B cell (primary cell): Measurements from ENCODE around the gene RSPH3. TPM values are rescaled to one million over a fixed set of nuclear protein-coding genes. Genes with fewer than 3 reads are reported as not detected.
A peak's percentile ranks its signal among the peaks of the same experiment; 100 is the strongest.

ENCODE experiments used
- ATAC-seq: fragments of 200-7000 bp; cut with Tn5 transposase; one replicate; pipeline ENCODE4 v1.10.0; 2021; ENCODE audit warnings: low read depth, mild to moderate bottlenecking, moderate number of reproducible peaks, moderate library complexity
- CTCF ChIA-PET: fragments of 350-600 bp; sonication (Branson Sonifier 250); formaldehyde crosslinking; loops from one replicate; lab custom pipeline; 2021; ENCODE audit warnings: antibody characterized with exemption, inconsistent platforms; lab: Charles Lee
- POLR2A ChIA-PET: fragments of 350-600 bp; sonication (Branson Sonifier 250); formaldehyde crosslinking; loops from one replicate; lab custom pipeline; 2021; ENCODE audit warnings: antibody characterized with exemption; lab: Charles Lee
- DNase-seq: peaks from one replicate; pipeline ENCODE4 v3.0.0; 2013
- H2AFZ ChIP-seq: 2 replicates; pipeline ENCODE4 v1.6.1; 2012; ENCODE audit warnings: mild to moderate bottlenecking, low read depth, low read length; ENCODE audit not compliant: insufficient read depth, poor library complexity, severe bottlenecking
- H3K27ac ChIP-seq, 2 donors: 1 replicate in 1 of 2; 2 replicates in 1 of 2; pipeline ENCODE4 v1.5.1; 2012 to 2013; ENCODE audit warnings: low read length in 2 of 2, mild to moderate bottlenecking in 2 of 2, moderate library complexity in 1 of 2
- H3K27me3 ChIP-seq, 4 experiments: fragments of 200-600 bp in 1 of 4; sonication (generic) in 1 of 4; replicated peaks in 1 of 4; 1 replicate in 2 of 4; 2 replicates in 2 of 4; pipeline versions ENCODE4 v1.6.1 to v1.7.0; 2013 to 2016; ENCODE audit warnings: low read length in 3 of 4, mild to moderate bottlenecking in 2 of 4, mixed read lengths in 1 of 4, moderate library complexity in 1 of 4; ENCODE audit not compliant: insufficient read depth in 4 of 4, control insufficient read depth in 3 of 4; ENCODE audit errors: control extremely low read depth in 1 of 4
- H3K36me3 ChIP-seq, 2 experiments: replicated peaks in 1 of 2; 1 replicate in 1 of 2; 2 replicates in 1 of 2; pipeline versions ENCODE4 v1.6.1 to v1.7.1; 2013; ENCODE audit warnings: low read length in 1 of 2; ENCODE audit not compliant: insufficient read depth in 2 of 2, control insufficient read depth in 1 of 2; ENCODE audit errors: control extremely low read depth in 1 of 2, extremely low read depth in 1 of 2
- H3K4me1 ChIP-seq, 2 donors: fragments of 200-600 bp in 1 of 2; sonication (generic) in 1 of 2; 1 replicate in 1 of 2; 2 replicates in 1 of 2; pipeline versions ENCODE4 v1.5.1 to v1.6.1; 2013 to 2017; ENCODE audit warnings: low read length in 2 of 2; ENCODE audit not compliant: control insufficient read depth in 2 of 2, insufficient read depth in 2 of 2
- H3K4me2 ChIP-seq: replicated peaks from 2 replicates; pipeline ENCODE3; 2012; ENCODE audit warnings: mild to moderate bottlenecking, low read depth, low read length; ENCODE audit not compliant: poor library complexity, severe bottlenecking
- H3K4me3 ChIP-seq, 5 experiments: fragments of 200-600 bp in 1 of 5; sonication (generic) in 1 of 5; 1 replicate in 3 of 5; 2 replicates in 2 of 5; pipeline versions ENCODE4 v1.5.1 to v1.7.0; 2011 to 2016; ENCODE audit warnings: low read length in 4 of 5, mild to moderate bottlenecking in 4 of 5, low read depth in 2 of 5, control low read depth in 1 of 5, moderate library complexity in 1 of 5; ENCODE audit not compliant: insufficient read depth in 1 of 5; ENCODE audit errors: control extremely low read depth in 1 of 5, extremely low read depth in 1 of 5
- H3K79me2 ChIP-seq: fragments of 200-600 bp; sonication (generic); one replicate; pipeline ENCODE4 v1.6.0; 2016; ENCODE audit warnings: low read length; ENCODE audit not compliant: control insufficient read depth, insufficient read depth
- H3K9ac ChIP-seq: fragments of 200-600 bp; sonication (generic); 2 replicates; pipeline ENCODE4 v1.6.1; 2017; ENCODE audit warnings: mild to moderate bottlenecking, low read length, moderate library complexity
- H3K9me3 ChIP-seq, 3 donors: one replicate each; pipeline versions ENCODE4 v1.6.1 to v1.7.1; 2013; ENCODE audit warnings: low read length in 2 of 3; ENCODE audit not compliant: control insufficient read depth in 2 of 3, insufficient read depth in 1 of 3; ENCODE audit errors: control extremely low read depth in 1 of 3
- H4K20me1 ChIP-seq: 2 replicates; pipeline ENCODE4 v1.6.0; 2012; ENCODE audit warnings: mild to moderate bottlenecking, low read length; ENCODE audit not compliant: insufficient read depth, control insufficient read depth, poor library complexity, severe bottlenecking
- H3K27ac Mint-ChIP-seq: one replicate; pipeline ENCODE4 v1.8.0; 2021; ENCODE audit warnings: mixed read lengths
- H3K27me3 Mint-ChIP-seq: one replicate; pipeline ENCODE4 v1.8.0; 2021; ENCODE audit warnings: mixed read lengths
- H3K4me1 Mint-ChIP-seq: one replicate; pipeline ENCODE4 v1.8.0; 2021; ENCODE audit warnings: mixed read lengths
- H3K4me3 Mint-ChIP-seq: one replicate; pipeline ENCODE4 v1.8.0; 2021; ENCODE audit warnings: mixed read lengths
- H3K9me3 Mint-ChIP-seq: one replicate; pipeline ENCODE4 v1.8.0; 2022; ENCODE audit warnings: mixed read lengths; ENCODE audit not compliant: insufficient read depth
- EZH2 ChIP-seq: IDR thresholded peaks from 2 replicates; pipeline ENCODE4 v1.6.1; 2012; ENCODE audit warnings: borderline replicate concordance, low read depth, mild to moderate bottlenecking, moderate library complexity, low read length; ENCODE audit not compliant: insufficient read depth, poor library complexity, severe bottlenecking
- WGBS: methylation state at CpG from one replicate; pipeline ENCODE4 v1.1.5; 2013; ENCODE audit warnings: missing lambda C conversion rate; ENCODE audit not compliant: insufficient coverage; 5-methylcytosine and 5-hydroxymethylcytosine counted together
- intact Hi-C: fragments of 100-400 bp; cut with micrococcal nuclease; formaldehyde crosslinking; loops from one replicate; pipeline ENCODE4 v1.10.0; 2022
- polyA plus RNA-seq: library from polyadenylated mRNA; depleted of rRNA; stranded (reverse); fragments of >200 nt; gene quantifications from 2 replicates; pipeline ENCODE4 v1.2.3, GENCODE V29; 2012
- small RNA-seq: library from RNA; depleted of rRNA; stranded (forward); fragments of <200 nt; gene quantifications from one replicate; pipeline ENCODE3, GENCODE V24; 2012; ENCODE audit warnings: low replicate concordance, low read depth; ENCODE audit not compliant: insufficient read length
- total RNA-seq, 2 donors: library from RNA; stranded (reverse); fragments of 120-200 nt in 1 of 2; gene quantifications; 1 replicate in 1 of 2; 2 replicates in 1 of 2; pipeline versions ENCODE4 v1.2.3 to v1.2.4, GENCODE V29; 2013 to 2022
- TF ChIP-seq, protein P1 (sequence below): fragments of 200-600 bp; IDR thresholded peaks from one replicate; pipeline ENCODE4 v1.8.0; 2022; ENCODE audit warnings: antibody characterized with exemption, mild to moderate bottlenecking

Gene RSPH3
- total and polyA plus RNA-seq, 2 donors (not counting 1 experiment from before 2014, with no cell fraction given), result 0.82 to 3.4 TPM

DNA sequence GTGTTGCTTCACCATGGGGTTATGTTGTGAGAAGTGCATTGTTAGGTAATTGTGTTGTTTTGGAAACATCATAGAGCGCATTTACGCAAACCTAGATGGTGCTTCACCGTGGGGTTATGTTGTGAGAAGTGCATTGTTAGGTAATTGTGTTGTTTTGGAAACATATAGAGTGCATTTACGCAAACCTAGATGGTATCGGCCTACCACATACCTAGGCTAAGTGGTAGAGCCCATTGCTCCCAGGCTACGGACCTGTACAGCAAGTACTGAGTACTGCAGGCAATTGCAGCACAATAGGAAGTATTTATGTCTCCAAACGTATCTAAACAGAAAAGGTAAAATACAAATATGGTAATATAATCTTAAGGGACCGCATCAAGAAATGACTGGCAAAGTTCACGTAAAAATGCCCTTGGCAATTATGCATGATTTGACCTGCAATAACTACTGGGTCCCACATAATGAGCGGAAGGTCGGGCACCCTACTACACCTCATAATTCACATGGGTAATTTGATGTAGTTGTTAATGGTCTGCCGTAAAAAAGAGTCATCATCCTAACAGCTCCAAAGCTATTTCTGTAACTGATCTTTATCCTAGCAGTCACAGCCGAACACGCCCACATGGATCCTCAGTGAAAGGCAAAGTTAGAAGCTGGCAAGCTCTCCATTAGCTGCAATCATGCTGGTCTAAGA, 76.0 kb downstream of the RSPH3 start:
- no peak overlapping the region for H3K9ac ChIP-seq
- ATAC-seq, result no peak
- Mint-ChIP-seq H3K9me3 (no peaks in the 10 kb centered on the region), H3K4me3 (no peak overlapping the region), H3K27ac (peak overlapping the region; percentile 32), H3K4me1 (peaks cover 13% of the 10 kb centered on the region), H3K27me3 (no peaks in the 10 kb centered on the region)
- ChIA-PET POLR2A (interaction anchor here (0.6 to 0.7 kb wide), 2 partner anchors 20 to 131 kb away, joined by 3 to 6 read pairs; no protein-coding TSS in a partner anchor), CTCF (no interaction called here)
- no peaks in the 10 kb centered on the region for H3K79me2 ChIP-seq
- H3K27ac ChIP-seq, result no peak overlapping the region
- H2AFZ ChIP-seq, result no peak overlapping the region
- TF ChIP-seq, protein P1, sequence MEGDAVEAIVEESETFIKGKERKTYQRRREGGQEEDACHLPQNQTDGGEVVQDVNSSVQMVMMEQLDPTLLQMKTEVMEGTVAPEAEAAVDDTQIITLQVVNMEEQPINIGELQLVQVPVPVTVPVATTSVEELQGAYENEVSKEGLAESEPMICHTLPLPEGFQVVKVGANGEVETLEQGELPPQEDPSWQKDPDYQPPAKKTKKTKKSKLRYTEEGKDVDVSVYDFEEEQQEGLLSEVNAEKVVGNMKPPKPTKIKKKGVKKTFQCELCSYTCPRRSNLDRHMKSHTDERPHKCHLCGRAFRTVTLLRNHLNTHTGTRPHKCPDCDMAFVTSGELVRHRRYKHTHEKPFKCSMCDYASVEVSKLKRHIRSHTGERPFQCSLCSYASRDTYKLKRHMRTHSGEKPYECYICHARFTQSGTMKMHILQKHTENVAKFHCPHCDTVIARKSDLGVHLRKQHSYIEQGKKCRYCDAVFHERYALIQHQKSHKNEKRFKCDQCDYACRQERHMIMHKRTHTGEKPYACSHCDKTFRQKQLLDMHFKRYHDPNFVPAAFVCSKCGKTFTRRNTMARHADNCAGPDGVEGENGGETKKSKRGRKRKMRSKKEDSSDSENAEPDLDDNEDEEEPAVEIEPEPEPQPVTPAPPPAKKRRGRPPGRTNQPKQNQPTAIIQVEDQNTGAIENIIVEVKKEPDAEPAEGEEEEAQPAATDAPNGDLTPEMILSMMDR, result no peak
- no peak for TF ChIP-seq EZH2
- intact Hi-C loops, result no loop called here
- H3K4me2 ChIP-seq, result no peak overlapping the region
- H4K20me1 ChIP-seq, result no peaks in the 10 kb centered on the region
- no peaks in the 10 kb centered on the region for H3K4me1 ChIP-seq
- no peak for DNase-seq
- 93% methylated on average over 5 of the region's 14 CpGs for WGBS
- no peaks in the 10 kb centered on the region for H3K9me3 ChIP-seq
- H3K4me3 ChIP-seq, result no peak overlapping the region
- H3K36me3 ChIP-seq, result no peaks in the 10 kb centered on the region
- H3K27me3 ChIP-seq, result no peaks in the 10 kb centered on the region

Small RNAs within 50 kb of the gene (small RNA-seq; reads per million reads assigned to genes)
- gene RNU6-293P, result not detected

Other genes with a start within 250 kb of the RSPH3 start
- 943 and 945 TPM in 2 replicates for gene EZR, start 180.8 kb downstream of the RSPH3 start, total RNA-seq
- 227 and 591 TPM in 2 replicates for gene EZR, start 180.8 kb downstream of the RSPH3 start, polyA plus RNA-seq
- gene TAGAP, start 44.8 kb upstream of the RSPH3 start, total RNA-seq, result 167 and 171 TPM in 2 replicates
- 242 and 246 TPM in 2 replicates for gene TAGAP, start 44.8 kb upstream of the RSPH3 start, polyA plus RNA-seq
- gene FNDC1, start 169.2 kb upstream of the RSPH3 start, total RNA-seq, result not detected in 2 replicates
- gene FNDC1, start 169.2 kb upstream of the RSPH3 start, polyA plus RNA-seq, result not detected in 2 replicates